ENCODE measurements around the gene CKS2.

CKS2 gene

DNA sequence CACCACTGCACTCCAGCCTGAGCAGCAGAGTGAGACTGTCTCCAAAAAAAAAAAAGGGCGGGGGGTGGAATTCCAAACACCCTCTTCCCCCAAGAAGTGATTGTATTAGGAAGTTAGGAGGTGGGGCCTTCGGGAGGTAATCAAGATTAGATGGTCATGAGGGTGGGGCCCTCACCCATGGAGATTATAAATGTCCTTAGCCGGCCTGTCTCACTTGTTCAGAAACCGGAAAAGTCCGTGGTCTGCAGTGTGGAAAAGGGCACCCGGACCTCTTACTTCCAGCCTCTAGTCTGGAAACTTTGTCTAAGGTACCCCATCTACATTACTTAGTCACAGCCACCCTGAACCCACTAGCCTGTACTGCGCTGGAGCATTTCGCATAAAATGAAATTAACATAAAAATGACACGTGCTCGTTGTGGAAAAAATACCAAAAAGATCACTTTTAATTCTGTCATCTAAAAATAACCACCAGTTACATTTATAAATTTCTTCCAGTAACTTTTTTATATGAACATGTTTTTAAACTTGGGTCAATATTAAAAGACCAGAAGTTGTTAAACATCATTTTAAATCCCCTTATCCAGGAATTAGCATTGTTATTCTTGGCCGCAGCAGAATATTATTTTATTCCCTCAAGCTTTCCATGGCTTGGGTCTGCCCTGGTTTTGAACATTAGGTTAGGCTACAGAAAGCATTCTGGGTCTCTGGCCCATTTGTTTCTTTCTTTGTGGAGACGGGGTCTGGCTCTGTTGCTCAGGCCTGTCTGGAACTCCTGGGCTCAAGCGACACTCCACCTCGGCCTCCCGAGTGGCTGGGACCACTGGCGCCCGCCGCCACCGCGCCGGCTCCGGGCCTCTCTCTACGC lies 1.2 kb upstream of the CKS2 start:
- Histone ChIP-seq H3K27me3 (replicated peaks; ENCODE audit: control insufficient read depth, insufficient read depth, low read length, poor library complexity, severe bottlenecking) (no peaks in the 10 kb centered on the region), H3K4me3 (ENCODE audit: insufficient read depth, low read depth, low read length, poor library complexity, severe bottlenecking) (peak overlapping the region; percentile 72), H3K36me3 (ENCODE audit: control insufficient read depth, insufficient read depth, low read length) (no peaks in the 10 kb centered on the region), H3K9me3 (ENCODE audit: control insufficient read depth, low read length) (no peaks in the 10 kb centered on the region), H3K27ac (ENCODE audit: insufficient read depth, low read length, poor library complexity, severe bottlenecking) (peak overlapping the region; percentile 99), H3K4me1 (ENCODE audit: control insufficient read depth, insufficient read depth, low read length, poor library complexity, severe bottlenecking) (peaks cover 22% of the 10 kb centered on the region)
- no peak for DNase-seq

DNA sequence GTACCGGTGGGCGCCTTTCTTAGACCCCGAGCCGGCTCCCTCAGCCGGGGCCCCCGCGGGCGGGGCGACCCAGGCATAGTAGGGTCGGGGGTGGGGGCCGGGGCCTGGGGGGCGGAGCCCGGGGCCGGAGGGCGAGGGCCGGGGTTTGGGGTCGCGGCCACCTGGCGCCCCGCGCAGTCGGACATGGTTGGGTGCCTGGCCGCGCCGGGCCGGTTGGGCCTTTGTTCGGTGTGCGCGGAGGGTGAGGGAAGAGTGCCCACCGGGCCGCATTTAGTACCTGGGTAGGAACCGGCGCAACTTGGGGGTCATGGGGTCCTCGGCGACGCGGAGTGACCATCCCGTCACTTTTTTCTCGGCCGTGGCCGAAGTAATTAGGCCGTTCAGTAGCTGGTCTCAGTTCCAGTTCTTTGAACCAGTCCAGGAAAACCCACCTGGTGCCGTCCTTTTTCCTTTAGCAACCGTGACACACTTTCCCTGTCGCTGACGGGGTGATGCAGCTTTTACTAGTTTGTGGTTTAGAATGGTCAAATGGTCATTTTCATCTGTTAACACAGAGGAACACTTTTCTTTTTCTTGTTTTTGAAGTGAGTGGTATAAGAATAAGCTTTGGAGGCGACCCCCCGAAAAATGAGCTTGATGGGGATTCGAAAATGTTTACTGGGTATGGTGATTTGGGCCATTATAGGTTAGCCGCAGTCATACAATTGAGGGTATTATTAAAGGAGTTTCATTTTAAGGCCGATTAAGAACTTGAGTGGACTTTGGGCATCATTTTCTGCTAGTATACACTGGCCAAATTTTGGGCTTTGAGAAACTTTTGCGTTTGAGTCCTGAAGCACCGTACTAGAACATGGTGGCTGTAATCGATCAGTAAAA lies 589 bp downstream of the CKS2 start:
- no peak for DNase-seq
- Histone ChIP-seq H3K27me3 (replicated peaks; ENCODE audit: control insufficient read depth, insufficient read depth, low read length, poor library complexity, severe bottlenecking) (no peaks in the 10 kb centered on the region), H3K4me3 (ENCODE audit: insufficient read depth, low read depth, low read length, poor library complexity, severe bottlenecking) (peak overlapping the region; percentile 65), H3K36me3 (ENCODE audit: control insufficient read depth, insufficient read depth, low read length) (no peaks in the 10 kb centered on the region), H3K4me1 (ENCODE audit: control insufficient read depth, insufficient read depth, low read length, poor library complexity, severe bottlenecking) (peaks cover 22% of the 10 kb centered on the region), H3K9me3 (ENCODE audit: control insufficient read depth, low read length) (no peaks in the 10 kb centered on the region), H3K27ac (ENCODE audit: insufficient read depth, low read length, poor library complexity, severe bottlenecking) (peak overlapping the region; percentile 99)

DNA sequence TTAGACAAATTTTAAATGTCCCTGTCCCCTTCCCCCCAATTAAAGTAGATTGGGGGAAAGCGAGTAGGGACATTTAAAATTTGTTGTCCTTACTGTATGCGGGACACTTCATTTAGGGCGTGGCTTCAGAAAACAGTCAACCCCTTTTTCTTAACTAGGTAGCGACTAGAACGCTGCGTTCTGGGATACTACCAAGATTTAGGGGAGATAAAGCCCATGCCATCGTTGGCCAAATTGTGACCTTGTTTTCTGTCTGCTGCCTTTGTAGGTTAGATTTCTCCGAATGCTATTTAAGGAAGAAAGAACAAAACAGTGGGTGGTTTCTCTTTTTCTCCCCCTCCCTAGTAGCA lies 1.2 kb downstream of the CKS2 start:
- H3K9me3 ChIP-seq (ENCODE audit: control insufficient read depth, low read length) = no peaks in the 10 kb centered on the region
- H3K4me1 ChIP-seq (ENCODE audit: control insufficient read depth, insufficient read depth, low read length, poor library complexity, severe bottlenecking) = peaks cover 22% of the 10 kb centered on the region
- peak overlapping the region; percentile 65 for H3K4me3 ChIP-seq (ENCODE audit: insufficient read depth, low read depth, low read length, poor library complexity, severe bottlenecking)
- no peak for DNase-seq
- H3K36me3 ChIP-seq (ENCODE audit: control insufficient read depth, insufficient read depth, low read length) = no peaks in the 10 kb centered on the region
- no peaks in the 10 kb centered on the region for H3K27me3 ChIP-seq (replicated peaks; ENCODE audit: control insufficient read depth, insufficient read depth, low read length, poor library complexity, severe bottlenecking)
- no peak overlapping the region for H3K27ac ChIP-seq (ENCODE audit: insufficient read depth, low read length, poor library complexity, severe bottlenecking)

DNA sequence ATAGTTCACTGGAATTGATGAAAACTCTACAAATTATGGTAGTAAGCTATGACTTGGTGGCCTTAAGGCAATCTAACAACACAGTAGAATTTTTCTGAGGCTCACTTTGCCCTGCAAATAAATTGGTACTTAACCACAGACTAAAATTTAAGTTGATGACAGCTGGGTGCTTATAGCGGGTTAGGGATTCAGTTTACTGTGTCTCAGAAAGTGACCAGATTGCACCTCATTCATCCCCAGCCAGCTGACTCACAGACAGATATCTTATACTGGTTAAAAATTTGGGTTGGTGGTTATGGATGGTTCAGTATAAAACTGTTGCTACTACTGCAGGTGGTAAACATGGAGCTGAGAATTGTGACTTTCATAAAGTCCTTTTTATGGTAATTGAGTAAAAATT lies 2.8 kb downstream of the CKS2 start:
- H3K4me1 ChIP-seq (ENCODE audit: control insufficient read depth, insufficient read depth, low read length, poor library complexity, severe bottlenecking) = peaks cover 30% of the 10 kb centered on the region

DNA sequence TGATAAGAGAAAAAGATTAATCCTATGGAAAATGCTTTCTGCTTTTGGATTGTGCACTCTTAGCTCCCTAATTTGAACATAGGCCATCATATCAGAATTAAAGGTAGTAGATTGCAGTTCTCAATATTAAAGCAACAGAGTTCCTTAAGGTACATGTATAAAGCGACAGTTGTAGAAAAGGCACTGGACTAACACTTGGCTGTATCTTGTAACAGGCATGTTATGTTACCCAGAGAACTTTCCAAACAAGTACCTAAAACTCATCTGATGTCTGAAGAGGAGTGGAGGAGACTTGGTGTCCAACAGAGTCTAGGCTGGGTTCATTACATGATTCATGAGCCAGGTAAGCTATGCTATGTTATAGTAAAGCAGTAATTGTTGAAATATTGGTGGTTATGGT lies 4.0 kb downstream of the CKS2 start:
- no peak overlapping the region for H3K27ac ChIP-seq (ENCODE audit: insufficient read depth, low read length, poor library complexity, severe bottlenecking)
- H3K4me3 ChIP-seq (ENCODE audit: insufficient read depth, low read depth, low read length, poor library complexity, severe bottlenecking) = no peak overlapping the region
- no peaks in the 10 kb centered on the region for H3K27me3 ChIP-seq (replicated peaks; ENCODE audit: control insufficient read depth, insufficient read depth, low read length, poor library complexity, severe bottlenecking)
- H3K9me3 ChIP-seq (ENCODE audit: control insufficient read depth, low read length) = no peaks in the 10 kb centered on the region
- no peak for DNase-seq
- H3K36me3 ChIP-seq (ENCODE audit: control insufficient read depth, insufficient read depth, low read length) = no peaks in the 10 kb centered on the region
- peaks cover 34% of the 10 kb centered on the region for H3K4me1 ChIP-seq (ENCODE audit: control insufficient read depth, insufficient read depth, low read length, poor library complexity, severe bottlenecking)

More for the DNA sequence above, 2.8 kb downstream of the CKS2 start:
- DNase-seq = no peak
- Histone ChIP-seq H3K27me3 (replicated peaks; ENCODE audit: control insufficient read depth, insufficient read depth, low read length, poor library complexity, severe bottlenecking) (no peaks in the 10 kb centered on the region), H3K27ac (ENCODE audit: insufficient read depth, low read length, poor library complexity, severe bottlenecking) (no peak overlapping the region), H3K4me3 (ENCODE audit: insufficient read depth, low read depth, low read length, poor library complexity, severe bottlenecking) (no peak overlapping the region), H3K36me3 (ENCODE audit: control insufficient read depth, insufficient read depth, low read length) (no peaks in the 10 kb centered on the region), H3K9me3 (ENCODE audit: control insufficient read depth, low read length) (no peaks in the 10 kb centered on the region)

DNA sequence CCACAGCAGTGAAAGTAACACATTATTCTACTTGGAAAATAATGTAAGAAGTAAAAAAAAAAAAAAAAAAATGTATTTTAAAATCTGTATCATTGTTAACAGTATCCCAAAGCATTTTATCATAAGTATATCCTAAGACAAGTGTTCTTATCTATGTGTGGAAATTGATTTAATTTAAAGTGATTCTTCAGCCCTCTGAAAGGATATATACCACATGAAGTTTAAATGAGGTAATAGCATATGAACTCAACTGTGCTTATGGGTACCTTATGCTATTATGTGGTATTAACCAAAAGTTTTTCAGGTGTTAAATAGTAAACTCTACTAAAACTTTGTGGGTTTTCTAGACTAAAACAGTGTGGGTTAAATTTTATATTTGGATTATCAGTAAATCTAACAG lies 4.5 kb downstream of the CKS2 start:
- no peaks in the 10 kb centered on the region for H3K27me3 ChIP-seq (replicated peaks; ENCODE audit: control insufficient read depth, insufficient read depth, low read length, poor library complexity, severe bottlenecking)
- H3K9me3 ChIP-seq (ENCODE audit: control insufficient read depth, low read length) = no peaks in the 10 kb centered on the region
- peaks cover 30% of the 10 kb centered on the region for H3K4me1 ChIP-seq (ENCODE audit: control insufficient read depth, insufficient read depth, low read length, poor library complexity, severe bottlenecking)
- H3K27ac ChIP-seq (ENCODE audit: insufficient read depth, low read length, poor library complexity, severe bottlenecking) = no peak overlapping the region
- H3K4me3 ChIP-seq (ENCODE audit: insufficient read depth, low read depth, low read length, poor library complexity, severe bottlenecking) = no peak overlapping the region
- peaks cover 5% of the 10 kb centered on the region for H3K36me3 ChIP-seq (ENCODE audit: control insufficient read depth, insufficient read depth, low read length)
- no peak for DNase-seq

DNA sequence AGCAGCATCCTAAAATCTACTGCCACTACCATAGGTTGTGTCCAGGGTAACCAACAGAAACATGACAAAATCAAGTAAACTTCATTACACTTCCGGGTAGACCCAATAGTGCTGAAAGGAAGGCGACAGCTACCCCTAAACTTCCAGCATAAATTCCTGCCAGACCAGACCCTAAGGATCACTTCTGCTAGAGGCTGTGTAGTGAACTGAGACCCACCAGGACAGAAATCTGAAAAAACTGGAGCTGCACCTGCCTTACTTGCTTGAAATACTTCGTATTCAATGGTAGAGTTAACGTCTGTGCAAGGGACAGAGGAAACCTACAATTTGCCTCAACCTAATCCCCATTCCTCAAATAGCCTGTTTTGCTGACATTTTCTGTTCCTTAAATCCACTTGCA lies 6.3 kb downstream of the CKS2 start:
- H3K4me1 ChIP-seq (ENCODE audit: control insufficient read depth, insufficient read depth, low read length, poor library complexity, severe bottlenecking) = peaks cover 21% of the 10 kb centered on the region
- H3K36me3 ChIP-seq (ENCODE audit: control insufficient read depth, insufficient read depth, low read length) = peaks cover 6% of the 10 kb centered on the region
- no peaks in the 10 kb centered on the region for H3K27me3 ChIP-seq (replicated peaks; ENCODE audit: control insufficient read depth, insufficient read depth, low read length, poor library complexity, severe bottlenecking)
- H3K27ac ChIP-seq (ENCODE audit: insufficient read depth, low read length, poor library complexity, severe bottlenecking) = no peak overlapping the region
- H3K4me3 ChIP-seq (ENCODE audit: insufficient read depth, low read depth, low read length, poor library complexity, severe bottlenecking) = no peak overlapping the region
- DNase-seq = no peak
- no peaks in the 10 kb centered on the region for H3K9me3 ChIP-seq (ENCODE audit: control insufficient read depth, low read length)

DNA sequence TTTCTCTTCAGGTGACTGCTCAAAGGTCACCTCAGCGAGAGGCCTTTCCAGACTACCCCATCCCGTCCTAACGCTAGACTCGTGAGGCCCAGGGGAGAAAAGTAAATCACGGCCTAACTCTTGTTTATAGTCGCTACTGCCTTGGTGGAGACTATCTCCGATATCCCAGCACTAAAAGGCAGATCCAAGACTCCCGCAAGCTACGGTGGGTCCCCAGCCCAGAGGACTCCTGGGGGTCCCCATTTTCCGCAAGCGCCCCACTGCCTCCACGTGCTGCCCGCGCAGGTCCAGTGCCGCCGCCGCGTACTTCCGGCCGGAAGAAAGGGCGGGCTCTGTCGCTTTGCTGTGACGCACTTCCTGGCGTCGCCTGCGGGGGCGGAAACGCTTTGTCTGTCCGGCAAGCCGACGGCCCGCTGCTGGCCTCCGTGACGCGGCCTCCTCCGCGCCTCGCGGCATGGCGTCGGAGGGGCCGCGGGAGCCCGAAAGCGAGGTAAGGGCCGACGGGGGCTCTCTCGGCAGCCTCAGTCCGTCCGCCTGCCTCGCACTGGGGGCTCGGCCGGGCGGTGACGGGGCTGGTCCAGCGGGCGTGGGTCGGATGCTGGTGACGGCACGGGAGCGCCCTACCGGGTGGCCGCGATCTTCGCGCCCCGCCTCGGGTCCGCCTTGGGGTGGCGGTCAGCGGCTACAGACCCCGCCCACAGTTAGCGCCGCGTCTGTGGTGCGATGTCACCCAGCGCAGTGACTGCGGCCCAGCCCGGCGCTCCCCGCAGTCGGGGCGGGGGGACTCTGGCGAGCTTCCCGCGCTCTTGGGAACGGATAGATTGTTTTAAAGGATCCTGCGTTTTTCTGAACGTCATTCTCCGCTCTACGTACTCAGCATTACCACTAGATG lies 7.4 kb downstream of the CKS2 start, which contains the start of gene SECISBP2:
TSS of gene SECISBP2 (plus strand) at position 378 of the 892 bp plus-strand sequence. CDS start at position 455, 77 bp downstream.
- Histone ChIP-seq H3K4me3 (ENCODE audit: insufficient read depth, low read depth, low read length, poor library complexity, severe bottlenecking) (peak within 1 kb of the TSS; percentile 83), H3K4me1 (ENCODE audit: control insufficient read depth, insufficient read depth, low read length, poor library complexity, severe bottlenecking) (peaks cover 17% of the 10 kb centered on the region), H3K36me3 (ENCODE audit: control insufficient read depth, insufficient read depth, low read length) (peaks cover 6% of the 10 kb centered on the region), H3K9me3 (ENCODE audit: control insufficient read depth, low read length) (no peaks in the 10 kb centered on the region), H3K27ac (ENCODE audit: insufficient read depth, low read length, poor library complexity, severe bottlenecking) (peak within 1 kb of the TSS; percentile 100), H3K27me3 (replicated peaks; ENCODE audit: control insufficient read depth, insufficient read depth, low read length, poor library complexity, severe bottlenecking) (no peaks in the 10 kb centered on the region)
- peak; percentile 87 to 90 (median 88) for DNase-seq

DNA sequence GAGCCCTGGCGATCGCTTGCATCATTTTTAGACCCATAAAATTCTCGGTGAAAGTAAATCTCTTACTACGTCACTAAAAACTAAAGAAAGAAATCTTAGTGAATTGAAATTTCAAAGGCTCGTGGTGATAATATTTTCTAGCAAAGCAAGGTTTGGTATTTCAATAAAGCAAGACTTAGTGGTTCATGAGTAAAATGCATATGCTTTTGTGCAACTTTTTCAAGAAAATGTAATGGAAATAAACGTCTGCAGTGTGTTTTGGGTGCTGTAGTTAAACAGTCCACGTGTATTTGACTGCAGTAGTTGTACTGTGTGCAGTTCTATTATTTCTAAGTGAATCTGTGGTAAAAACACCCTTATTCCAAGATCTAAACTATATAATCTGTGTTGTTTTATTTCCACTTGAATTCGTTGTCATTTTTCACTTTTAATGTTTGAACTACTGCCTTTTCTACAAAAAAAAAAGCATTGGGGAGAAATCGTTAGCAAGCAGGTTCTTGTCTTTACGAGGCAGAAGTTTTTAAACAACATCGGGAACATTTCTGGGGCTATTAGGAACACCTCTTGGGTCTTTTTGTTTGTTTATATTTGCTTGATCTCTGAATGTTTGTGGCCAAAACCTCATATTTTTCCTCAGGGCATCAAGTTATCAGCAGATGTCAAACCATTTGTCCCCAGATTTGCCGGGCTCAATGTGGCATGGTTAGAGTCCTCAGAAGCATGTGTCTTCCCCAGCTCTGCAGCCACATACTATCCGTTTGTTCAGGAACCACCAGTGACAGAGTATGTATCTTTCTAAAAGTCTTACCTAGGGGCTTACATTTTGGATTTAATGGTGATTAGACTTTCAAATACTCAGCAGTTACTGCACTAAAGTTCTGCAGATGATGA lies 8.3 kb downstream of the CKS2 start:
- Histone ChIP-seq H3K4me3 (ENCODE audit: insufficient read depth, low read depth, low read length, poor library complexity, severe bottlenecking) (peak overlapping the region; percentile 83), H3K27ac (ENCODE audit: insufficient read depth, low read length, poor library complexity, severe bottlenecking) (peak overlapping the region; percentile 100), H3K36me3 (ENCODE audit: control insufficient read depth, insufficient read depth, low read length) (peaks cover 12% of the 10 kb centered on the region), H3K4me1 (ENCODE audit: control insufficient read depth, insufficient read depth, low read length, poor library complexity, severe bottlenecking) (peaks cover 17% of the 10 kb centered on the region), H3K9me3 (ENCODE audit: control insufficient read depth, low read length) (no peaks in the 10 kb centered on the region), H3K27me3 (replicated peaks; ENCODE audit: control insufficient read depth, insufficient read depth, low read length, poor library complexity, severe bottlenecking) (no peaks in the 10 kb centered on the region)
- DNase-seq = no peak
